ENCODE data around the gene SPN. TPM values are rescaled to one million over a fixed set of nuclear protein-coding genes. Genes with fewer than 3 reads are reported as not detected.
"Not testable (repeated sequence)": the region's sequence is repeated elsewhere in the genome, so short reads cannot be mapped to it uniquely, and the experiment has no call there.

SPN gene
- total RNA-seq (2014; rRNA removed; shearing (Covaris generic)): 1.1 and 1.8 TPM in 2 replicates

GRCh38 chr16:29663016-29663806 lies at the start of gene SPN:
Gene SPN (plus strand): TSS chr16:29663247. CDS start chr16:29663729, 482 bp downstream.
- DNase-seq (ENCODE audit: low read depth): no peak

DNA sequence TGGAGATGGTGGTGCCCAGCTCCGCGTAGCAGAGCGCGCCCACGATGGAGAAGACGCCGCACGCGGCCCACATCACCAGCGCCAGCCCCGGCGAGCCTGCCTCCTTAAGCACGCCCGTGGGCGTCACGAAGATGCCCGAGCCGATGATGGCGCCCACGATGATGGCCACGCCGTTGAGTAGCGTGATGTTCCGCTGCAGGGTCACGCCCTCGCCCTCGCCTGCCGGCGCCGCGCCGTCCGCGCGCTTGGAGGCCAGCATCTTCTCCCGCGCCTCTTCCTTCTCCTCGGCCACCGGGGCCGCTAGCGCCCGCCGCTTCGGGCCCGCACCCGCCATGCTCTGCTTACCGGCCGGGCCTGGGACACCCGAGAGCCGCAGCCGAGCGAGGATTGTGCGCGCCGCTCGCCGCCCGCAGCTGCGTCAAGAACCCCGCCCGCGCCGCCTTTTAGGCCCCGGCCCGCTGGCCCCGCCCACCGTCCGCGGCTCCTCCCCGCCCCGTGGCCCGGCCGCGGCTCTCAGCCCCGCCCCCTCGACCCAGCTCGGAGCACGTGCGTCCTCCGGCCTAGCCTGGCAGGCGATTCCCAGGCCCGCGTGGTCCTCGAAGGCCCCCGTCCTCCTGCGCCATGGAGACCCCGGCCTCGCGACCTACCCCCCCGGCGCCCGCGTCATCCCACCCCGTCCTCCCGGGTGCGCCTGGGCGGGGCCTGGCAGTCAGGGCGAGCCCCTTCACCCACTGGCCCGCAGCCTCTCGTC lies 49.6 kb upstream of the SPN start:
- DNase-seq (ENCODE audit: low read depth): peak; percentile 63

DNA sequence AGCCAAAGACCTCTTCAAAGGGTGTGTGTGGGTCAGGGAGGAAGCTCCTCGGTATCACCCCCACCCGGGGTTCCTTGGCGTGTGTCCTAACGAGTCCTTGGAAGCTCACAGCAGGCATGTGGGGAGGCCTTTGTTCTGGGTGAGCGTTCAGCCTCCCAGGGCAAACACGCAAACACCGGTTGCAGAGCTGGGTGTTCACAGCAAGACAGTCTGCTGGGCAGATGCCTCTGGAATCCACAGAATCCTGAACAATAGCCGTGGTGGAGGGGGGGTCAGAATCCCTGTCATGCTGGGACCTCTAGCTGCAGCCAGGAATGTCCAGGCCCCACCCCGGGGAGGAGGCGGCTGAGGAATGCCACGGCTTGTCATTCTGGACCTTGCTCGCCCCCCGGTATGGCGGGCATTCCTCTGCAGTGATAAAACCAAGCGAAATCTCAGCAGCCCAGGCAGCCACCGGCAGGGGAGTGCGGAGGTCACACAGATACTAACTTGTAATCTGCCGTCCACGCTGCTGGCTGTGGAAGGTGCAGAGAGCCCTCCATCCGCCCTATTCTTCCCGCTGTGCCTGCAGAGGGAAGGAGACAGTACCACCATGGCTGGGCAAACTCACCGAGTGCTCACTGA lies 48.2 kb upstream of the SPN start:
- not testable (repeated sequence) for DNase-seq (ENCODE audit: low read depth)

- not testable (repeated sequence) for DNase-seq (ENCODE audit: low read depth)
Observed at GRCh38 chr16:29616127-29616526, 46.9 kb upstream of the SPN start.

GRCh38 chr16:29620591-29620990 lies 42.5 kb upstream of the SPN start:
- not testable (repeated sequence) for DNase-seq (ENCODE audit: low read depth)

- DNase-seq (ENCODE audit: low read depth): not testable (repeated sequence)
Observed at GRCh38 chr16:29622738-29623137, 40.3 kb upstream of the SPN start.

- DNase-seq (ENCODE audit: low read depth): not testable (repeated sequence)
Observed at GRCh38 chr16:29623253-29623652, 39.8 kb upstream of the SPN start.

DNA sequence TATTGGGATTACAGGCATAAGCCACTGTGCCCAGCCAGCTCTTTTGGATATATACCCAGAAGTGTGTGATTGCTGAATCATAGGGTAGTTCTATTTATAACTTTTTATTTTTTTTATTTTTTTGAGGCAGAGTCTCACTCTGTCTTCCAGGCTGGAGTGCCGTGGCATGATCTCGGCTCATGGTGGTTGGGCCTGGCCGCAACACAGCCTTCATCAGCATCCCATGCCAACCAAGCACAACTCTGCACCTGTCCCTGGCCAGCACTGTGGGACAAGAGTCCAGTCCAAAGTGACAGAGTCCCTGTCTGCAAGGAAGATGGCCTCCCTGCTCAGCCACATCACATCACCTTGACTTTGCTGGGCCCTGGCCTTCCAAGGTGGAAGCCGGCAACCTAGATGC lies 37.9 kb upstream of the SPN start:
- not testable (repeated sequence) for DNase-seq (ENCODE audit: low read depth)

- DNase-seq (ENCODE audit: low read depth): not testable (repeated sequence)
Observed at GRCh38 chr16:29626778-29627331, 36.2 kb upstream of the SPN start.

DNA sequence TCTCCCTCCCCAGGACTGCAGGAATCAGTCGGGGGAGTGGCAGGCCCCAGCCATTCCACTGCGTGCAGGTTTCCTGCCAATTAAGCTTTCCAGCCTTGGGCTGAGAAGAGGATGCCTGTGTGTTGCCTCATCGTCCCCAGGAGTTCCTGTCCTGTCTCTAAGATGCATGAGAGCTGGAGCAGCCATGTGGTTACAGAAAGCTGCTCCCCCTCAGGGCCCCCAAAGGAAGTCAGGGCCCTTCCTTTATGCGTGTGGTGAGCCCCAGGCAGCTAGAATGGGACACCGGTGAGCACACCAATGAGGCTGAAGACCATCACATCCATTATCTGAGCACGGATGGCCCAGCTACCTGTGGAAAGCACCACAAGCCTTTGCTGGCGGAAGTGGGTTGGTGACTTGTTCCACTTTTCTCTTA lies 35.4 kb upstream of the SPN start:
- not testable (repeated sequence) for DNase-seq (ENCODE audit: low read depth)

DNA sequence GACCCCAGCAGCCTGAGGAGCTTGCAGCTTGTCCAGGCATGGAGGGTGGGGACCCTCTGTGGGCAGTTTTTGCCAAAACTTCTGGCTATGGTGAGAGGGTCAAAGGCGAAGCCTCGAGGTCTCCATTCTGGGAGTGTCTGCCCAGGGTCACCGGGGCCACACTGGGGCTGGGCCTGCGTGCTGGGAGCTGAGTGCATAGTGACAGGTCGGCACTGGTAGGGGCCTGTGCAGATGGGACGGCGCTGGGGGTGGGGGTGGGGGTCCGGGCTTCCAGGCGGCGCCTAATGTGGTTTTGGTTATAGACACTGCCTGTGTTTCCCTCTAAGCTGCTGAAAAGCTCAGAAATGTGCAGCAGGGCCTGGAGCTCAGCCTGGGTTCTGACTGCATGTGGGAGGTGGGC lies 34.3 kb upstream of the SPN start:
- DNase-seq (ENCODE audit: low read depth): not testable (repeated sequence)

DNA sequence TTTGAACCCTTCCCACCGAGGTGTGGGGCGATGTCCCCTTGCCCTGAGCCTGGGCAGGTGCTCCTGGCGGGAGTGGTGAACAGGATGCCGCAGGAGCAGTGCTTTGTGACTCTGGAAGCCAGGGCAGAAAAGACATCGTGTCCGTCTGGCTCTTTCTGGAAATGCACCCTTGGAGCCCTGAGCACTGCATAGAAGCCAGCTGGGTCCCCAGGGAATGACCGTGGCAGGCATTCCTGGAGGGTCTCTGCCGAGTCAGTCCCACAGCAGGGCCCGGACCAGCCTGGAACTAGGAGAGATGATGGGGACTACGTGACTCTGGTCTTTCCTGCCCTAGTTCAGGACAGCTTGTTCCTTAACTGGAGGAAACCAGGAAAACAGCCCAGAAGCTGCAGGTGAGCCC lies 33.7 kb upstream of the SPN start:
- DNase-seq (ENCODE audit: low read depth): not testable (repeated sequence)

GRCh38 chr16:29631658-29632057 lies 31.4 kb upstream of the SPN start:
- DNase-seq (ENCODE audit: low read depth): not testable (repeated sequence)

DNA sequence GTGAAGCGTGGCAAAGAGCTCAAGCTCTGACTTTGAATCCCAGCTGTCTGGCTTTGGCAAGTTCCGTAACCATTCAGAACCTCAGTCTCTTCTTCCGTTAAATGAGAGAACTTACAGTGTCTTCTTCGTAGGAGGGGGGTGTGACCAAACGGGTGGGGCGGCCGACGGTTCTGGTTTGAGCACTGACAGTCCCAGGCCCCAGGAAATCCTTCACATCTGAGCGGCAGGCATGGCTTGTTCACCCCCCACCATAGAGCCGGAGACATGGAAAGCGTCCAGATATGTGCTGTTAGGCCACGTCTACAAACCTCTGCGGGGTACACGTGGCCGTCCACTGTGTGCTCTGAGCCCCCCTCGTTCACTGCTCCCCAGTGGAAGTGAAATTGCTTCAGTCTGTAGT lies 27.1 kb upstream of the SPN start:
- DNase-seq (ENCODE audit: low read depth): not testable (repeated sequence)

GRCh38 chr16:29636368-29636767 lies 26.7 kb upstream of the SPN start:
- DNase-seq (ENCODE audit: low read depth): not testable (repeated sequence)

GRCh38 chr16:29638751-29639150 lies 24.3 kb upstream of the SPN start:
- DNase-seq (ENCODE audit: low read depth): not testable (repeated sequence)

DNA sequence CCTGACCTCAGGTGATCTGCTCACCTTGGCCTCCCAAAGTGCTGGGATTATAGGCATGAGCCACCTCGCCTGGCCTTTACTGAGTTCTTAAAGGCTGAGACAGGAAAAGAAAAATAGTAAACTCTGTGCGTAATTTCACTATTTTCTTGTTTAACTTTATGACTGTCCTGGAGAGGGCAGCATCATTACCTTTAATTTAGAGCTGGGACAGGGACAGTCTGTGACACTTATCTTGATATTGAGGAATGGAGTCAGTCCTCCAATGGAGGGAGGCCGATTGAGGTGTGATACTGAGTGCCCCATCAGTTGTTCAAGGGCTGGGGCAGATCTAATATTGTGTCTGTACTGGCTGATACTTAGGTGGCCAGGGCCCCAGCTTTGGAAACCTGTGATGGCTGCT lies 21.5 kb upstream of the SPN start:
- peak; percentile 18 for DNase-seq (ENCODE audit: low read depth)

- DNase-seq (ENCODE audit: low read depth): no peak
Observed at GRCh38 chr16:29643596-29643995, 19.5 kb upstream of the SPN start.

DNA sequence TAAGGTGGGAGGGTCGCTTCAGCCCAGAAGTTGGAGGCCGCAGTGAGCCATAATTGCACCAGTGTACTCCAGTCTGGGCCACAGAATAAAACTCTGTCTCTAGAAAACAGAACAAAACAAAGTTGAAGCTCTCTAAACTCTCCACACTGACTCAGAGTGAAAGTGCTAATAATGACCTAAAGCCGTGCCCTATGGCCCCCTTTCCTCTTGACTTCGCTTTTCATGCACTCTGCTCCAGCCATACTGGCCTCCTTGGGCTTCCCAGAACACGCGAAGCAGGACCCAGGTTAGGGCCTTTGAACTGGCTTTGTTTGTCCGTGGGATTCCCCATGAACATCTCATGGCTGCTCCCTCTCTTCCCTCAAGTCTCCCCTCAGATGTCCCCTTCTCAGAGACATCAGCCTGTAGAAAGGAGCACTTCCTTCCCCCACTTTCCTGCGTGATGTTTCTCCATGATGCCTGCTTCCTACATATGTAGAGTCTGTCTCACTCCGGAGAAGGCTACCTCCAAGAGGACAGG lies 18.6 kb upstream of the SPN start:
- no peak for DNase-seq (ENCODE audit: low read depth)

DNA sequence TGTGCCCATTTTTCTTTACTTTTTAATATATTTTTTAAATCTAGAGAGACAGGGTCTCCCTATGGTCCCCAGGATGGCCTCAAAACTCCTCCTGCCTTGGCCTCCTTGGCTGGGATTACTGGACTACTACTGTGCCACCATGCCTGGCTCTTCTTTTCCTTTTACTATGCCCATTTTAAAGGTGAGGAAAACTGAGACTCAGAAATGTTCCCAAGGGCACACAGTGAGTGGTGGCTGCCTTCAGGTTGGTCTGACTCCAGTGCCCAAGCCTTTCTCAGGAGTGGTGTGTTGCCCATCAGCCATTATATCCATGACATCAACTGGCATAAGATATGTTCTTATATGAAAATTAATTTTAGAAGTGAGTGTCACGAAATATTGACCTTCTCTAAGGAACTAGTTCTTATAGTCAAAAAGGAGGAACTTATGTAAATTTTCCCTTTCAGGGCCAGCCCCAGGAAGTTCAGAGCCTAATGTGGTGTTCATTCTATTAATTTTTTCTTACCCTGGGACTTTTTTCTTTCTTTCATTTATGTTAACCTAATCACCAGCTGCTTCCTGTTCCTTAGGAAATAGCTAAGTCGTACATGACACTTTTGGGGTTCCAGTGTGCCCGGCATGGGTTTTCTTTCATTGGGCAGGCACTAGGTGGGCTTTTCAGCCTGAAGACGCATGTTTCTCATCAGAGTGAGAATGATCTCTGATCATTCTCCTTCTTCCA lies 17.9 kb upstream of the SPN start:
- no peak for DNase-seq (ENCODE audit: low read depth)

DNA sequence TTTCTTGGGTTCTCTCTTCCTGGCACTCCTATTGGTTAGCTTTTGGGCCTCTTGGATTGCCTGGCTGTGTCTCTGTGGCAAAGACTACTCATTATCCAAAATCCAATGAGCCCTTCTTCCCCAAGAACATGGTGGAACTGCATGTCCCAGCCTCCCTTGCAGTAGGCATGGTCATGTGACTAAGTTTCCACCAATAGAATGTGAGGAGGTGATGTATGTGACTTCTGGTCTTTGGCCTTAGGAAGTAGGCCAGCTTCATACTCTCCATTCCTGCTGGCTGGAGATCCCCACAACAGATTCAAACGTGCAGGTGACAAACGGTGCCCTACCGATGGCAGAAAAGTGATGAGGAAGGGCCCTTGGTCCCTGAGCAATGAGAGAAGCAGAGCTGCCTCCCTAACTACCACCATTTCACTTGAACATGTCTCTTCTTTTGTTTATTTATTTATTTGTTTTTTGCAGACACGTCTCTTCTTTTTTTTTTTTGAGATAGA lies 17.3 kb upstream of the SPN start:
- DNase-seq (ENCODE audit: low read depth): peak; percentile 34
